H1 (cell line): ENCODE measurements around the gene SEMA4D. TPM values are rescaled to one million over a fixed set of nuclear protein-coding genes. Genes with fewer than 3 reads are reported as not detected.

Experiments used
- CTCF ChIA-PET: fragments of 300-600 bp; sonication (Branson Sonifier 250); formaldehyde crosslinking; loops from one replicate; lab custom pipeline; 2021; ENCODE audit not compliant: partially characterized antibody; lab: Charles Lee
- POLR2A ChIA-PET: fragments of 300-600 bp; sonication (Branson Sonifier 250); formaldehyde crosslinking; loops from one replicate; lab custom pipeline; 2021; ENCODE audit warnings: inconsistent platforms; ENCODE audit not compliant: partially characterized antibody; lab: Charles Lee
- DNase-seq, 2 experiments: peaks; one replicate each; pipeline versions ENCODE4 v3.0.0 to v3.0.0-alpha.2; 2010 to 2022; ENCODE audit warnings: low spot score in 2 of 2, low read depth in 1 of 2, mixed read lengths in 1 of 2
- FAIRE-seq: peaks from 2 replicates; lab custom pipeline; 2011; peaks lifted over from hg19 to GRCh38; lab: Jason Lieb, UNC
- H2AFZ ChIP-seq: 2 replicates; pipeline ENCODE4 v1.8.1; 2012; ENCODE audit warnings: low read length, inconsistent platforms
- H2AK5ac ChIP-seq: 2 replicates; pipeline ENCODE4 v1.6.1; 2013; ENCODE audit warnings: low read depth, low read length
- H2BK120ac ChIP-seq: replicated peaks from 2 replicates; pipeline ENCODE3; 2013; ENCODE audit warnings: low read depth, low read length, inconsistent platforms
- H2BK12ac ChIP-seq: 2 replicates; pipeline ENCODE4 v1.6.1; 2013; ENCODE audit warnings: low read depth, low read length
- H2BK15ac ChIP-seq: 2 replicates; pipeline ENCODE4 v1.6.1; 2013; ENCODE audit warnings: low read length
- H2BK20ac ChIP-seq: 2 replicates; pipeline ENCODE4 v1.6.1; 2013; ENCODE audit warnings: low read length
- H2BK5ac ChIP-seq: 2 replicates; pipeline ENCODE4 v1.6.1; 2013; ENCODE audit warnings: low read depth, low read length
- H3K14ac ChIP-seq: 2 replicates; pipeline ENCODE4 v1.6.1; 2013; ENCODE audit warnings: inconsistent platforms; ENCODE audit not compliant: insufficient read length
- H3K18ac ChIP-seq: 2 replicates; pipeline ENCODE4 v1.6.1; 2013; ENCODE audit warnings: low read length; ENCODE audit errors: extremely low read depth
- H3K23ac ChIP-seq: 2 replicates; pipeline ENCODE4 v1.6.1; 2013; ENCODE audit warnings: inconsistent platforms; ENCODE audit not compliant: insufficient read length
- H3K23me2 ChIP-seq: 2 replicates; pipeline ENCODE4 v1.6.1; 2013; ENCODE audit warnings: low read depth, low read length
- H3K27ac ChIP-seq: 2 replicates; pipeline ENCODE4 v1.6.1; 2011; ENCODE audit warnings: low read depth, low read length, inconsistent platforms
- H3K27me3 ChIP-seq, 4 experiments: replicated peaks in 1 of 4; 1 replicate in 1 of 4; 2 replicates in 3 of 4; pipeline versions ENCODE4 v1.6.1 to v1.8.1; 2011 to 2013; ENCODE audit warnings: low read length in 3 of 4, mild to moderate bottlenecking in 3 of 4, inconsistent platforms in 2 of 4, mixed read lengths in 2 of 4, moderate library complexity in 1 of 4; ENCODE audit not compliant: control insufficient read depth in 3 of 4, insufficient read depth in 3 of 4; ENCODE audit errors: extremely low read depth in 1 of 4
- H3K36me3 ChIP-seq, 4 experiments: 2 replicates each; pipeline versions ENCODE4 v1.6.1 to v1.8.1; 2011 to 2013; ENCODE audit warnings: mild to moderate bottlenecking in 4 of 4, low read length in 3 of 4, moderate library complexity in 2 of 4, control low read depth in 1 of 4, inconsistent platforms in 1 of 4; ENCODE audit not compliant: insufficient read depth in 4 of 4, control insufficient read depth in 2 of 4
- H3K4ac ChIP-seq: replicated peaks from 2 replicates; pipeline ENCODE3; 2013; ENCODE audit warnings: low read length, low read depth, mixed read lengths, inconsistent platforms; ENCODE audit not compliant: insufficient read length
- H3K4me1 ChIP-seq, 4 experiments: replicated peaks in 1 of 4; 1 replicate in 1 of 4; 2 replicates in 3 of 4; pipeline versions ENCODE4 v1.6.1 to v1.8.1; 2011 to 2013; ENCODE audit warnings: low read length in 3 of 4, inconsistent platforms in 2 of 4, mixed read lengths in 1 of 4; ENCODE audit not compliant: insufficient read depth in 4 of 4, control insufficient read depth in 3 of 4
- H3K4me2 ChIP-seq, 2 experiments: 2 replicates each; pipeline versions ENCODE4 v1.6.1 to v1.8.1; 2011 to 2013; ENCODE audit warnings: low read depth in 2 of 2, low read length in 2 of 2, control low read depth in 1 of 2, inconsistent platforms in 1 of 2, mild to moderate bottlenecking in 1 of 2; ENCODE audit not compliant: insufficient read depth in 1 of 2
- H3K4me3 ChIP-seq, 4 experiments: fragments of 200-600, 300-600 bp in 1 of 4; sonication (generic), shearing (Covaris generic), sonication (Bioruptor Twin) in 1 of 4; 2 replicates each; pipeline versions ENCODE4 v1.5.1 to v1.8.1; 2011 to 2016; ENCODE audit warnings: low read length in 4 of 4, low read depth in 3 of 4, control low read depth in 2 of 4, inconsistent platforms in 2 of 4, mild to moderate bottlenecking in 2 of 4, mixed read lengths in 1 of 4, moderate library complexity in 1 of 4; ENCODE audit not compliant: insufficient read depth in 2 of 4; ENCODE audit errors: extremely low read depth in 1 of 4
- H3K56ac ChIP-seq: replicated peaks from 2 replicates; pipeline ENCODE3; 2013; ENCODE audit warnings: low read depth, mild to moderate bottlenecking, mixed read lengths, low read length, inconsistent platforms; ENCODE audit not compliant: insufficient read length
- H3K79me1 ChIP-seq: 2 replicates; pipeline ENCODE4 v1.6.1; 2013; ENCODE audit warnings: low read depth, low read length, control low read depth
- H3K79me2 ChIP-seq, 2 experiments: 2 replicates each; pipeline versions ENCODE4 v1.6.1 to v1.8.1; 2012 to 2013; ENCODE audit warnings: low read length in 2 of 2, mild to moderate bottlenecking in 2 of 2, inconsistent platforms in 1 of 2; ENCODE audit not compliant: insufficient read depth in 2 of 2, control insufficient read depth in 1 of 2
- H3K9ac ChIP-seq, 4 experiments: replicated peaks in 1 of 4; 1 replicate in 1 of 4; 2 replicates in 3 of 4; pipeline versions ENCODE4 v1.6.1 to v1.8.1; 2011 to 2013; ENCODE audit warnings: low read depth in 3 of 4, low read length in 3 of 4, control low read depth in 2 of 4, mild to moderate bottlenecking in 2 of 4, moderate library complexity in 2 of 4, inconsistent platforms in 1 of 4; ENCODE audit errors: extremely low read depth in 1 of 4
- H3K9me3 ChIP-seq, 2 experiments: 2 replicates each; pipeline versions ENCODE4 v1.6.1 to v1.8.1; 2012 to 2013; ENCODE audit warnings: mild to moderate bottlenecking in 2 of 2, moderate library complexity in 2 of 2, control low read depth in 1 of 2, inconsistent platforms in 1 of 2, low read depth in 1 of 2, low read length in 1 of 2, mixed read lengths in 1 of 2; ENCODE audit not compliant: insufficient read depth in 2 of 2
- H4K20me1 ChIP-seq, 2 experiments: replicated peaks in 1 of 2; 2 replicates each; pipeline versions ENCODE3 to v1.8.1; 2011 to 2013; ENCODE audit warnings: inconsistent platforms in 2 of 2, low read length in 2 of 2, mild to moderate bottlenecking in 1 of 2; ENCODE audit not compliant: insufficient read depth in 2 of 2, control insufficient read depth in 1 of 2
- H4K5ac ChIP-seq: 2 replicates; pipeline ENCODE4 v1.6.1; 2013; ENCODE audit warnings: low read length, low read depth, mixed read lengths, inconsistent platforms; ENCODE audit not compliant: insufficient read length
- H4K8ac ChIP-seq: 2 replicates; pipeline ENCODE4 v1.8.0; 2013; ENCODE audit warnings: mild to moderate bottlenecking, moderate library complexity, low read length, inconsistent platforms; ENCODE audit not compliant: insufficient read depth; ENCODE audit errors: extremely low read depth
- H4K91ac ChIP-seq: replicated peaks from 2 replicates; pipeline ENCODE3; 2013; ENCODE audit warnings: low read length, mixed read lengths, inconsistent platforms; ENCODE audit not compliant: insufficient read length
- POLR2AphosphoS5 ChIP-seq: IDR thresholded peaks from 2 replicates; pipeline ENCODE4 v1.6.1; 2011; ENCODE audit warnings: low read depth, low read length
- SP4 ChIP-seq: IDR thresholded peaks from 2 replicates; pipeline ENCODE4 v1.6.1; 2012; ENCODE audit warnings: low read length, inconsistent platforms
- WGBS, 2 experiments: shearing (Covaris generic) in 1 of 2; methylation state at CpG; one replicate each; pipeline versions ENCODE4 v1.1.6 to v1.1.7; 2013 to 2015; ENCODE audit warnings: low lambda C conversion rate in 2 of 2, mixed read lengths in 2 of 2, inconsistent platforms in 1 of 2, low coverage in 1 of 2, missing lambda C conversion rate in 1 of 2; ENCODE audit not compliant: insufficient replicate concordance in 2 of 2, insufficient coverage in 1 of 2, insufficient read length in 1 of 2; ENCODE audit errors: extremely low coverage in 1 of 2, missing lambda C conversion rate in 1 of 2; 5-methylcytosine and 5-hydroxymethylcytosine counted together
- polyA plus RNA-seq, 7 experiments: library from polyadenylated mRNA; depleted of rRNA in 3 of 7; stranded (reverse) in 5 of 7; unstranded in 2 of 7; fragments of >200 nt in 5 of 7; fragments of 200-250 nt in 2 of 7; gene quantifications; 1 replicate in 5 of 7; 2 replicates in 1 of 7; 4 replicates in 1 of 7; pipeline versions ENCODE4 v1.2.1 to v1.2.3, GENCODE V29; 2011 to 2013; ENCODE audit warnings: missing spikeins in 2 of 7, mixed read lengths in 2 of 7
- total RNA-seq: library from RNA; stranded (reverse); fragmentation: NEBNext Ultra II Directional; extraction: Animal tissue kit (Norgen Biotek cat#: 25700); gene quantifications from 2 replicates; pipeline ENCODE4 v1.2.1, GENCODE V29; 2021

Gene SEMA4D
- total and polyA plus RNA-seq, 2 of the 8 experiments (the other 6 are each of a cell fraction or from before 2014, with no cell fraction given), result 21.0 to 70.4 TPM

GRCh38 chr9:89330513-89330912 is 167.4 kb downstream of the SEMA4D start:
- WGBS, 2 experiments, result 97% methylated on average over 7 of the region's 7 CpGs; no CpG with 5 or more reads in 1 of the 2 experiments
- peaks cover 0 to 7% of the 10 kb centered on the region in 2 experiments; a peak in 1 of 4 replicates for H3K79me2 ChIP-seq
- H3K4me1 ChIP-seq, result no peaks in the 10 kb centered on the region
- H2BK120ac ChIP-seq, result no peak overlapping the region
- peaks cover 2% of the 10 kb centered on the region in 2 experiments for H4K20me1 ChIP-seq
- H2AK5ac ChIP-seq, result no peak overlapping the region
- H3K36me3 ChIP-seq, result peaks cover 9 to 87% (median 65%) of the 10 kb centered on the region in 4 experiments
- no peak overlapping the region for H4K91ac ChIP-seq
- H3K18ac ChIP-seq, result no peak overlapping the region
- H3K23me2 ChIP-seq, result no peaks in the 10 kb centered on the region
- no peak overlapping the region for H4K8ac ChIP-seq
- H2AFZ ChIP-seq, result no peak overlapping the region
- H3K56ac ChIP-seq, result no peak overlapping the region
- H3K79me1 ChIP-seq, result no peaks in the 10 kb centered on the region
- H3K4me3 ChIP-seq, result no peak overlapping the region
- H3K4ac ChIP-seq, result no peak overlapping the region
- H3K27ac ChIP-seq, result no peak overlapping the region
- FAIRE-seq (no peak), DNase-seq (no peak)
- ChIA-PET POLR2A (interaction anchor here (0.7 to 1.8 kb wide), 2 partner anchors 8 to 12 kb away, joined by 3 to 7 read pairs; partner anchors contain the start of gene SECISBP2), CTCF (no interaction called here)
- H2BK15ac ChIP-seq, result no peak overlapping the region
- TF ChIP-seq SP4, result no peak
- TF ChIP-seq POLR2AphosphoS5, result no peak
- H3K23ac ChIP-seq, result no peak overlapping the region
- H3K4me2 ChIP-seq, result no peak overlapping the region
- no peak overlapping the region for H3K9ac ChIP-seq
- no peak overlapping the region for H2BK5ac ChIP-seq
- H2BK20ac ChIP-seq, result no peak overlapping the region
- no peak overlapping the region for H2BK12ac ChIP-seq
- H3K14ac ChIP-seq, result no peak overlapping the region
- H4K5ac ChIP-seq, result no peak overlapping the region
- H3K27me3 ChIP-seq, result no peaks in the 10 kb centered on the region
- H3K9me3 ChIP-seq, result no peaks in the 10 kb centered on the region
